ENCODE results near the gene SMAD7.

DNA sequence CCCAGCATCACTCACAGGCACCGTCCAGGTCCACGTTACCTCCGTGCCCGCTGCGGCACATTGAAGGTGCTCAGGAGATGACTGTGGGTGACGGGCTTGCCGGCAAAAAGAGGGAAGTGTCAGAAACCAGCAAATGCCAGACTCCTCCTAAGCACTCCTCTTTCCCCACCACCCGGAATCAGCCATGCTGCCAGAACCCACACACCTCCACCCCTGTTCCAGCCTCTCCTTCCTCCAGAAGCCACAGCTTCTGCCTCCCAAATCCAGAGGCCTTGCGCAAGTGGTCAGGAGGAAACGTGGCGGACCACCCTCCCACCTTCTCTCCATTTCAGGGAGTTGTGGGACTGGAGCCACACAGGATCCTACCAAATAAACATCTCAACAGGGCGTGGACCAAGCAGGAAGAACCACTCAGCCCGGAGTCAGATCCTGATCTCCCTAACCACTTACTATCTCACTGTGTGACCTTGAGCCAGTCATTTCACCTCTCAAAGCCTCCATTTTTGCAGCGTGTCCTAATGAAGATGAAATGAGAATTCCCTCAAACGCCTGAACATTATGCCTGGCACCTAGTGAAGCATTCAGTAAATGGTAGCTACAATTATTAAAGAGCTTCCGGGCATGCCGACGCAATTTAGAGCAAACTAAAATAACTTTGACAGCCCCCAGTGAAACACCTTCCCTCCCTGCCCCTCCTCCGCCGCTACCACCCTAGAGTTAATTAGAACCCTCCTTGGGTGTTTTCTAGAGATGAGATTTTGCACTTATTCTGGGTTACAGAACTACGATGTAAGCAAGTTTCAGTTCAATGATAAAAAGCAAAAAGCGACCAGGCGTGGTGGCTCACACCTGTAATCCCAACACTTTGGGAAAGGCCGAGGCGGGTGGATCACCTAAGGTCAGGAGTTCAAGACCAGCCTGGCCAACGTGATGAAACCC, 32.9 kb downstream of the SMAD7 start:
- TF ChIP-seq, protein P1, sequence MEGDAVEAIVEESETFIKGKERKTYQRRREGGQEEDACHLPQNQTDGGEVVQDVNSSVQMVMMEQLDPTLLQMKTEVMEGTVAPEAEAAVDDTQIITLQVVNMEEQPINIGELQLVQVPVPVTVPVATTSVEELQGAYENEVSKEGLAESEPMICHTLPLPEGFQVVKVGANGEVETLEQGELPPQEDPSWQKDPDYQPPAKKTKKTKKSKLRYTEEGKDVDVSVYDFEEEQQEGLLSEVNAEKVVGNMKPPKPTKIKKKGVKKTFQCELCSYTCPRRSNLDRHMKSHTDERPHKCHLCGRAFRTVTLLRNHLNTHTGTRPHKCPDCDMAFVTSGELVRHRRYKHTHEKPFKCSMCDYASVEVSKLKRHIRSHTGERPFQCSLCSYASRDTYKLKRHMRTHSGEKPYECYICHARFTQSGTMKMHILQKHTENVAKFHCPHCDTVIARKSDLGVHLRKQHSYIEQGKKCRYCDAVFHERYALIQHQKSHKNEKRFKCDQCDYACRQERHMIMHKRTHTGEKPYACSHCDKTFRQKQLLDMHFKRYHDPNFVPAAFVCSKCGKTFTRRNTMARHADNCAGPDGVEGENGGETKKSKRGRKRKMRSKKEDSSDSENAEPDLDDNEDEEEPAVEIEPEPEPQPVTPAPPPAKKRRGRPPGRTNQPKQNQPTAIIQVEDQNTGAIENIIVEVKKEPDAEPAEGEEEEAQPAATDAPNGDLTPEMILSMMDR (IDR thresholded peaks at IDR 0.05), result no peak
- TF ChIP-seq POLR2A (IDR thresholded peaks at IDR 0.05), result no peak
